SU-DHL-6 (cell line): ENCODE data around the gene PTPRN2.

Source experiments
- CTCF ChIP-seq: fragments of 200-600 bp; sonication (generic); IDR thresholded peaks from one replicate; pipeline ENCODE4 v1.5.1; 2017; ENCODE audit warnings: antibody characterized with exemption, mild to moderate bottlenecking, low read length, moderate library complexity; ENCODE audit not compliant: insufficient read depth, poor library complexity, severe bottlenecking
- EZH2phosphoT487 ChIP-seq: fragments of 200-600 bp; sonication (generic), shearing (Covaris generic); conservative IDR thresholded peaks from 2 replicates; pipeline ENCODE4 v1.6.1; 2018; ENCODE audit warnings: mild to moderate bottlenecking, antibody characterized with exemption, low read length, moderate library complexity, mixed read lengths

GRCh38 chr7:157719008-157719682 lies 868.5 kb downstream of the PTPRN2 start:
- no peak for TF ChIP-seq CTCF
- no peak for TF ChIP-seq EZH2phosphoT487
